HCEC 1CT (cell line): Measurements from ENCODE around the gene SMARCAD1.

Experiments
- DNase-seq: peaks from one replicate; pipeline ENCODE4 v3.0.0-alpha.2; 2017

Gene SMARCAD1

DNA sequence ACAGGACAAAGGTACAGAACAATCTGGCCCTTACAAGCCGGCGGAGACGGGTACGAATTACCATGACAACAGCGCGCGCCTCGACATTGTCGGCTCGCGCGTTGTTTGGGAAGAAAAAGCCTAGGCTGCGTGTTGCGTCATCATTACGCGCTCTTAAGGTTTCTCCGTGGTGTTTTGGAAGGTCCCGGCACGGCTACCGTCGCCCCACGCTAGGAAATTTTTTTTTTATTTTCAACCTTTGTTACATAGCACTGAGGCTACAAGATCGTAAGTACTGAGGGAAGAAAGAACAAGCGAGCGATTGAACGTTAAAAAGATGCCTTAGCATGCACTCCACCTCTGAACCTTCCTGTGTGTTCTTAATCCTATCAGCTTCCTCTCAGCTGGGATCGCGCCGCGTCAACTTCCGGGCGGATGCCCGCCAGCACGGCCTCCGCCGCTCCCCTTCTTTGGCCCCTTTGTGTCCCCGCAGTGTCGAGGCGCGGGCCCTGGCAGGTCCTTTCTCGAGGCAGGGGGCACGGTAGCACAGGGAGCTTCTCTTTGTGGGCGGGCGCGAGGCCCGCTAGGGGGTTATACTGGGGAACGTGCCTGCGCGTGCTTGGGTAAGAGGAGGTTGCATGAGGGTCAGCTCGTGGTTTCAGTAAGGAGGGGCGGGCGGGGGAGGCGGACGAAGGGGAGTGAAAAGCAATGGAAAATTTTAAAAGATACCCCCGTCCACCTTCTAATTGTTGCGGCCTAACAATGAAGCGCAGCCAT, at the start of gene SMARCAD1:
Gene SMARCAD1 (plus strand): TSS at position 397 of the 756 bp plus-strand sequence. CDS start 530 bp downstream, outside the sequence.
- peak; percentile 84 for DNase-seq

DNA sequence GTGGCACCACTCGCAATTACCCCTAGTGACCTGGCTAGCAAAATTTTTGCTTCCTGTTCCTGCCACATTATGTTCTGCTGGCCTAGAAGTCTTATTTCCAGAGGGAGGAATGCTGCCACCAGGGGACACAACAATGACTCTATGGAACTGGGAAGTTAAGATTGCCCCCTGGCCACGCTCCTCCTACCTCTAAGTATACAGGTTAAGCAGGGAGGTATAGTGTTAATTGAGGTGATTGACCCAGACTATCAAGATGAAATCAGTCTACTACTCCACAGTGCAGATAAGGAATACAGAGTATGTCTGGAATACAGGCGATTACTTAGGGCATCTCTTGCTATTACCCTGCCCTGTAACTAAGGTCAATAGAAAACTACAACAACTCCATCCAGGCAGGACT, 48.8 kb upstream of the SMARCAD1 start:
- DNase-seq = no peak

- DNase-seq = no peak
Observed at GRCh38 chr4:94159790-94160189, 47.9 kb upstream of the SMARCAD1 start.

GRCh38 chr4:94160774-94161173, 46.9 kb upstream of the SMARCAD1 start:
- no peak for DNase-seq

DNA sequence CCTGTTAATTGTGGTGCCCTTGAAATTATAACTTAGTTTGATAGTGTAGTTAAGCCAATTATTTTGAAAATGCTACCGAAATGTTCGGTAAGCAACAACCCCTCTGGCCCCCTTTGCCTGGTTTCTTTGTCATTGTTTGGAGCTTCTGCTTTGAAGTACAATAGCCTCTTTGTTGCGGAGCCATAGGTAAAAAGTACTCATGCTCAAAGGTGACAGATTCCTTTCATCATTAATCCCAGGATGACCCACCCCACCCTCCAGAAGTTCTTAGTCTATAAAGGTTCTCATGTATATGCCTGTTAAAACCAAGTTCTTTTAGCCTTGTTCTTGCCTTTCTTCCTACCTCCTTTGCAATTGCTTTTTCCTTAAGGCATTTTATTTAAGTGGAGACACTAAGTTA, 42.4 kb upstream of the SMARCAD1 start:
- DNase-seq = no peak

DNA sequence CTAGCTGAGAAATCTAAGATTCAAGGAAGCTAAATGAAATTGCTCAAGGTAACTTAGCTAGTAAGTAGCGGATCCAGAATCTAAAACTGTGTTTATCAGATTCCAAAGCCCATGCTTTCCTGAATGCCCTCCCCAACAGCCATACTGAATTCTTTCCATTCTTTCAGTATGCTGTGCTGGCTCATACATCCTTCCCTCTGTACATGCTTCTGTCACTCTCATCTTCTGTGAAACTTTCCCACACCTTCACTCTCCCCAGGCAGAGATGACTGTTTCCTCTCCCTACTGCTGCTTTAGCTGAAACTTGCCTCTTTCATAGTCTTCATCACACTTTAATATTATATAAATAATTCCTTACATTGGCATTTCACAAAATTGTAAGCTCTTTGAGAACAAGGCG, 39.3 kb upstream of the SMARCAD1 start:
- DNase-seq = no peak

- no peak for DNase-seq
Observed at GRCh38 chr4:94169803-94170372, 37.8 kb upstream of the SMARCAD1 start.

DNA sequence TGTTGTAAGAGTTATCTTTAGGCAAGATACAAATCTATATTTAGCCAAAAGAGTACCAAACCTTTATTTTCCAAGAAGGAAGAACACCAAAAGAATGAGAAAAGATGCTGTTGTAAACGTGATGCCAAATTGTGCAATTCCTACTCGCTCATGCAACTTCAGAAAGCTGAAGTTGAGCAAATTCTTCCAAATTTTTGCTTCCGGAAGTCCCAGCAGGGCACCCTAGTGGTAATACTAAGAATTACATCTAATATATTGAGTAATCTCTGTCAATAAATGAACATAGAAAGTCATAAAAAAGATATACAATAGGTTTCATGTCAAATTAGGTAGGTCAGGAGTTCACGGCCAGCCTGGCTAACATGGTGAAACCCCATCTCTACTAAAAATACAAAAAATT, 36.0 kb upstream of the SMARCAD1 start:
- no peak for DNase-seq

DNA sequence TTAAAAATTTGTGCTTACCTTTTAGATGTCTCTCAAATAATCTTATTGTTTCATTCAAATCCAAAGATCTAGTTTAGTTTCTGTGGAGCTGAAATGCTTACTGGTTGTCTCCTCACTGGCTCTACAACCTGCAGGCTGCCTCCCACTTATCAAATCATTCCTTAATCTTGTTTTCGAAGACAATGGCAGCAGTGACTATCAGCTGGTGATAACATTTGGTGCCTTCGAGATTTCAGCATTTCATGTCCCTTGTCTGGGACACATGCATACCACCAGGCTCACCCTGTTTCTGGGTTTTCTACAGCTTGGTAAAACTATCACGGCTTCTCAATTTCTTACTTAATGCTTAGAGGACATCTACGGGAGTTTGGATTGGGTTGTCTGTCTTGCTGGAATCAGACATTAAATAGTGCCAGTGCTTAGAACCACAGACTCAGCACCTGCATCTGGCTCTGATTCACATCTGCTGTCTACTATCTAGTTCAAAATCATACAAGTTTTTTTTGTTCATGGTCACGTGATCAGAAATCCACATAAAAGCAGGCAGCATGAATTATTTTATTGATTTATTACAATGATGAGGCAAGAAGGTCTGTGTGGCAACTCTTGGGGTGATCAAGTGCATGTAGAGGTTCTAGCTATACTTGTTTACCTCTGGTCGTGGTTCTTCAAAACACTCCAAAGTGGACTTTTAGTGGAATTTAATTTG, 32.0 kb upstream of the SMARCAD1 start:
- DNase-seq = no peak

DNA sequence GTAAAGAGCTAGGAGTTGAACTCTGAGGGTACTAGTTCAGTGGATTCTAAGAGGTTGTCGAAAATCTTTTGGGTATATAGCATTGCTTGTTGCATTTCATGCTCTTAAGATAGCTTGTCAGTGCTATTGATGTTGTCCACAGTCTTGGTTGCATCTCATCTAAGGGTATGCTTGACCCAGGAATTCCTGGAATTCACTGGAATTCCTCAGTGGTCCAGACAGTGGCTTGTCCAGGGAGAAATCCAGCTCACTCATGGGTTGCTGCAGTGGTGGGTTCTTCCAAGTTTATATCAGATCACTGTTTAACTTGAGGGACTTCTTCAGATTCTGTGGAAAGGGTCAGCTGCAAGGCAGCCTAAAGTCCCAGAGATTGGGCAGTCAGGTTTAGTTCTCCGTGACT, 29.8 kb upstream of the SMARCAD1 start:
- no peak for DNase-seq

GRCh38 chr4:94181815-94182214, 25.9 kb upstream of the SMARCAD1 start:
- no peak for DNase-seq

DNA sequence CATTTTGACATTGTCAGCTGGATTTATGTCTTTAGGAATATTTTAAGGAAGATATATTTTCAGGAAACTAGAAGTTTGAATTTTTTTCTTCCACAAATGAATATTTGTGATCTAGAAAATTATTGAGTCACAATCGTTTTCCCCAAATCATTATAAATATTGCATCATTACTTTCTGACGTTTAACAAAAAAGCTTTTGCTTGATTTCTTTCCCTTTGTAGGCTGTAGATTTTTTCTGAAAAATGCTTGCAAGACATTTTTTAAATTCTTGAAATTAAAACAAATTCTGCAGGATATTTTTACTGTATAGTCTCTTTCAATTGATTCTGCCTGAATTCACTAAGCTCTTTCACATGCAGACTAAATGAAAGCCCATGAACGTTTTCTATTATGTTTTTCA, 4.9 kb upstream of the SMARCAD1 start:
- DNase-seq = no peak

DNA sequence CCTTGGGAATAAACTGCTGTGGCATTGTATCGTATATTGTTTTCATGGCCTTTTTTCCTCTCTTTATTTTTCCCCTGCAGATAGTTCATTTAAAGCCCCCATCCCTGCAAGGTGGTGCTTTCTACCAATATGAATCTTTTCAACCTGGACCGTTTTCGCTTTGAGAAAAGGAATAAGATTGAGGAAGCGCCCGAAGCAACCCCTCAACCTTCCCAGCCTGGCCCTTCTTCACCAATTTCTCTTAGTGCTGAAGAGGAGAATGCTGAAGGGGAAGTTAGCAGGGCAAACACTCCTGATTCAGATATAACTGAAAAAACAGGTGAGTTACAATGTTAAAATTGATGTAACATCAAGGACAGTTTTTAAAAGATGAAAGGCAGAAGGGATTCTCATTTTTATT, 601 bp downstream of the SMARCAD1 start:
- no peak for DNase-seq

- DNase-seq = no peak
Observed at GRCh38 chr4:94208918-94209317, 1.3 kb downstream of the SMARCAD1 start.

DNA sequence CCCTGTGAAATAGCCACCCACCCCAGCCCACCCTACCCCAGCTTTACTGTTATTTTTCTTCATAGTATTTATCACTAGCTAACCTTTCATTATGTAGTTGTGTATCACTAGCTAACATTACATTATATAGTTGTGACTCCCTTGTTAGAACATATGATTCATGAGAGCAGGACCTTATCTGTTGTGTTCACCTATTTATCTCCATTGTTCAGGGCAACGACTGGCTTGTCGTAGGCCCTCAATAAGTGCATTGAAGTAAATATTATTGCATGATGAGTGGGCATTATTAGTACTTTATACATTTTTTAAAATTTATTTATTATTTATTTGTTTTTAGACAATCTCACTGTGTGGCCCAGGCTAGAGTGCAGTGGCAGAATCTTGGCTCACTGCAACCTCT, 4.2 kb downstream of the SMARCAD1 start:
- no peak for DNase-seq

GRCh38 chr4:94214703-94215319, 7.1 kb downstream of the SMARCAD1 start:
- DNase-seq = no peak

DNA sequence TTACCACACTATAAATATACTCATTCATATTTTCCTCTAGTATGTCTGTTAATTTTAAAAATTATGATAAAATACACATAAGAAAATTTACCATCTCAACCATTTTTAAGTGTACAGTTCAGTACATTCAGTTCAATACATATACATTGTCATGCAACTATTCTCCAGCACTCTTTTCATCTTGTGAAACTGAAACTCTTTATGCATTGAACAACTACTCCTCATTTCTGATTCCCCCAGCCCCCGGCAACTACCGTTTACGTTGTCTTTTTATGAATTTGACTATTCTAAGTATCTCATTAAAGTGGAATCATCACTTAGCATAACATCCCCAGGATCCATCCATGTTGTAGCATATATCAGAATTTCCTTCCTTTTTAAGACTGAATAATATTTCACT, 8.7 kb downstream of the SMARCAD1 start:
- no peak for DNase-seq

GRCh38 chr4:94219402-94219801, 11.7 kb downstream of the SMARCAD1 start:
- no peak for DNase-seq

DNA sequence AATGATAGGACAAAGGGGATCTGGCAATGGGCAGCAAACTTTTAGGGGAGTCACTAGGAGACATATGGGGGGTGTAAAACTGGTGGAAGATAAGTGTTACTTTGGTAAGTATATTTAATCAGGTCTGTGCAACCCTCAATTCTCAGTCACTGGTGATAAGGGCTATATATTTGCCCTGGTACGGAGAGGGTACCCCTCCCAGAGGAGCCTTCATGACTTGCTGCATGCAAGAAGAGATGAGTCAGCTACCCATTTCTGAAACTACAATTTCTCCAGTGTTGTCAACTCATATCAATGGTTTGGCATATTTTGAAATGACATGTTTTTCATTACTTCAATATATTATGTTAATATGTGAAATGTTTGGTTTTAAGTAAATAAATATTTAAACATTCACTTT, 14.3 kb downstream of the SMARCAD1 start:
- no peak for DNase-seq

DNA sequence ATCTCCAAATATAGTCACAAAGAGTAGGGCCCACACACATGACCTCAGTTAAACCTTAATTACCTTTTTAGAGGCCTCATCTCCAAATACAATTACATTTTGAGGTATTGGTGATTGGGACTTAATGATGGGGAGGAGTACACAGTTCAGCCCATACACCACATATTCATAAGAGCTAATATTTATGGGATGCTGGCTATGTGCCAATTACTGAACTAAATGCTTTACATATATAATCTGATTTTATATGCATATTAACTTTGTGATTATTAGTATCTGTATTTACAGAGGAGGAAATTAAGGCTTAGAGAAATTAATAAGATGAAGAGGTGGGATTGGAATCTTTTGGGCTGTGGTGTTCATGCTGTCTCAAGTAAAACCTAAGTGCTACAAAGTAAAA, 17.8 kb downstream of the SMARCAD1 start:
- DNase-seq = no peak

DNA sequence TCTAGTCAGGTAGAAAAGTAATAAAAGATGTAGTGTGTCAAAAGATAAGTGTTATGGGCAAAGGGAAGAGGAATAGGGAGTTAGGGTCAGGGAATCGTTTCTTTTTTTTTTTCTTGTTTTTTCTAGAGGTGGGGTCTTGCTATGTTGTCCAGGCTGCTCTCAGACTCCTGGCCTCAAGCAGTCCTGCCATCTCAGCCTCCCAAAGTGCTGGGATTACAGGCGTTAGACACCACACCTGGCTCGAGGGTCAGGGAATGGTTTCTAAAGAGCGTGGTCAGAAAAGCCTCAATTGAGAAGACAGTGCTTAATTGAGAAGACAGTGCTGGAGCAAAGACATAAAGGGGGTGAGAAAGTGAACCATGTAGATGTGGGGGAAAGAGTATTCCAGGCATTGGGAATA, 19.1 kb downstream of the SMARCAD1 start:
- DNase-seq = no peak

DNA sequence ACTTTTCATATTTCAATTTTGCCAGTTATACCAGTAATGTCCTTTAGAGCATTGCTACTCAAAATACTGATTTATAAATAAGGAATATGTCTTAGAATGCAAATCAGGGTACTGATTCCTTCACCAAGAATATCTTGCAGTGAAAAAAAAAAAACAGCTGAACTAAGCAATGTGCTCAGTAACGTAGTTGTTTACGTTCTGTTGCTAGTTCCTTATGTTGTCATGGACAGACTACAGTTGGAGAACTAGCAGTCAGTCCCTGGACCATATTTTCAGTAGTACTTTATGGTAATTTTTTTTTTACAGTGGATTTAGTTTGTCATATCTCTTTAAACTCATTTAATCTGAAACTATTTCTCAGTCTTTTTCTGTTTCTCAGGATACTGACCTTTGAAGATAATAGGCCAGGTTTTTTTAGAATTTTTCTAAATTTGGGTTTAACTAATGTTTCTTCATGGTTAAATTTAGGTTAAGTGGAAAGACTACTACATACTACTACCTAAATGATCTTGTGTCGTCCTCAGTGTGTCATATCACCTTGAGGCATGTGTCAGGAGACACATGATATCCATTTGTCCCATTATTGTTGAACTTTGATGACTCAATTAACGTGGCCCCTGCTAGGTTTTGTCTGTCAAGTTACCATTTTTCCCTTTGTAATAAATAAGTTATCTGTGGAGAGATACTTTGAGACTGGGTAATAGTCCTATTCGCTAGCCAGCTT, 21.0 kb downstream of the SMARCAD1 start:
- no peak for DNase-seq

GRCh38 chr4:94232519-94232918, 24.9 kb downstream of the SMARCAD1 start:
- no peak for DNase-seq
